ENCODE data around the gene LPXN.
A peak's percentile ranks its signal among the peaks of the same experiment; 100 is the strongest.

LPXN gene

GRCh38 chr11:58564231-58564630 is 11.4 kb downstream of the LPXN start:
- TF ChIP-seq, protein P1, sequence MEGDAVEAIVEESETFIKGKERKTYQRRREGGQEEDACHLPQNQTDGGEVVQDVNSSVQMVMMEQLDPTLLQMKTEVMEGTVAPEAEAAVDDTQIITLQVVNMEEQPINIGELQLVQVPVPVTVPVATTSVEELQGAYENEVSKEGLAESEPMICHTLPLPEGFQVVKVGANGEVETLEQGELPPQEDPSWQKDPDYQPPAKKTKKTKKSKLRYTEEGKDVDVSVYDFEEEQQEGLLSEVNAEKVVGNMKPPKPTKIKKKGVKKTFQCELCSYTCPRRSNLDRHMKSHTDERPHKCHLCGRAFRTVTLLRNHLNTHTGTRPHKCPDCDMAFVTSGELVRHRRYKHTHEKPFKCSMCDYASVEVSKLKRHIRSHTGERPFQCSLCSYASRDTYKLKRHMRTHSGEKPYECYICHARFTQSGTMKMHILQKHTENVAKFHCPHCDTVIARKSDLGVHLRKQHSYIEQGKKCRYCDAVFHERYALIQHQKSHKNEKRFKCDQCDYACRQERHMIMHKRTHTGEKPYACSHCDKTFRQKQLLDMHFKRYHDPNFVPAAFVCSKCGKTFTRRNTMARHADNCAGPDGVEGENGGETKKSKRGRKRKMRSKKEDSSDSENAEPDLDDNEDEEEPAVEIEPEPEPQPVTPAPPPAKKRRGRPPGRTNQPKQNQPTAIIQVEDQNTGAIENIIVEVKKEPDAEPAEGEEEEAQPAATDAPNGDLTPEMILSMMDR (IDR thresholded peaks at IDR 0.05) = no peak
- intact Hi-C loops (cut with DNase I; ENCODE audit: low total_unique reads) = no loop called here
- H3K27me3 ChIP-seq = no peaks in the 10 kb centered on the region
- DNase-seq = no peak
- peaks cover 0 to 52% (median 5%) of the 10 kb centered on the region in 4 donors for H3K4me1 ChIP-seq
- no peaks in the 10 kb centered on the region for H3K9me3 ChIP-seq
- no peak overlapping the region for H3K4me3 ChIP-seq
- peaks cover 12 to 27% (median 20%) of the 10 kb centered on the region in 3 donors for H3K36me3 ChIP-seq
- H3K27ac ChIP-seq = peak overlapping the region; percentile 5 to 67

DNA sequence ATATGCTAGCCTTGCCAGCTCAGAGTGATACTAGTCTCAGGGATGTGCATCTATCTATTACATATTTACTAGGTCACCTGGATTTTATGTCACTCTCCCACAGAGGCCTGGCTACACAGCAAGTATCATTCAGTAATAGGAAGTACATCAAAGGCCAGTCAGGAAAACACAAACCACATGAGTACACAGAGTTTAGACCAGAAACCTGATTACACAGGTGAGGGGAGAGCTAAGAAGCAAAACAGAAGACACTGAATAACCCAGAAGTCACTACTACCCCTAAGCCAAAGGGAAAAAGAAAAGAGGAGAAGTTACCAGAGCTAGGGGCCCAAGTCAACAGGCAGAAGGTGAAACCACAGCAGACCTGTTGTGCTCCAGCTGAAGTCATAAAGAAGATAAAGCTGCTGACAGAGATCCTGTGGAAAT is 13.3 kb downstream of the LPXN start:
- no peak for DNase-seq
- H3K27ac ChIP-seq = peak overlapping the region; percentile 11 to 67

DNA sequence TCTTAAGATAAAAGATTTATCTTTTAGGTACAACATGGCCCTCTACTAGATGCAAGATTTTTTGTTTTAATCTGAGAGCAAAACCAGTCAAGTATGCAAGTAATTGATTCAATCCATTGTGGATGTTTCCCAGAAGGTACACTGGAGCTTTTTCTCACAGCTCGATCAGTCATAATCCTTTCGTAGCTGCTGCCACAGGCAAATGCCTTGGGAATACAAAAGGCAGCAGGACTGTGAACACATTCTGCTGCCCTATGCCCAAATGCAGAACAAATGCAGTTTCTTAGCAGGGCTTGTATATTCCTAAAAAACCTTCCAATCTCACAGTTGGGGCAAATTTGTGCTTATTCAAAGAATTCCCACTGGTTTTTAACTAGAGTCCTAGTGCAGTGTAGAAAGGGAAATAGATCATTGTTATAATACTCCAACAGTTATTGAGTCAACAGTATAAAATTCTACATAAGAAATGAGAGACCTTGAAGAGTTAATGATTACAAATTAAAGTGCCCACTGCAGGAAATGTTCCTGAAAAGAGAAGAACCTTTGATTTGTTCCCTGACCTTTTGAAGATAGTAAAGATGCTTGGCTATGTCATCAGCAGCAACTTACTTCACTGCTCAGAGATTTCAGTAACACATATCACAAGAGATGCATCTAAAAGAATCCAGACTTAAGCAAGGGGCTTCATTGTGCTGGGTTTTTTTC is 14.1 kb downstream of the LPXN start:
- Histone ChIP-seq H3K27ac (peak overlapping the region; percentile 11 to 67), H3K27me3 (no peaks in the 10 kb centered on the region), H3K4me3 (no peak overlapping the region), H3K9me3 (no peaks in the 10 kb centered on the region), H3K4me1 (peaks cover 0 to 47% (median 5%) of the 10 kb centered on the region in 4 donors), H3K36me3 (peaks cover 0 to 18% (median 16%) of the 10 kb centered on the region in 3 donors)
- TF ChIP-seq, protein P1 (IDR thresholded peaks at IDR 0.05) = no peak
- DNase-seq = no peak
- intact Hi-C loops (cut with DNase I; ENCODE audit: low total_unique reads) = no loop called here

More for the DNA sequence above, 13.3 kb downstream of the LPXN start:
- intact Hi-C loops (cut with DNase I; ENCODE audit: low total_unique reads) = no loop called here
- Histone ChIP-seq H3K4me1 (peaks cover 0 to 47% (median 5%) of the 10 kb centered on the region in 4 donors), H3K9me3 (no peaks in the 10 kb centered on the region), H3K27me3 (no peaks in the 10 kb centered on the region), H3K4me3 (no peak overlapping the region), H3K36me3 (peaks cover 0 to 18% (median 16%) of the 10 kb centered on the region in 3 donors)
- TF ChIP-seq, protein P1 (IDR thresholded peaks at IDR 0.05) = no peak

GRCh38 chr11:58560842-58561241 is 14.8 kb downstream of the LPXN start:
- H3K4me3 ChIP-seq = no peak overlapping the region
- TF ChIP-seq, protein P1 (IDR thresholded peaks at IDR 0.05) = no peak
- no peaks in the 10 kb centered on the region for H3K27me3 ChIP-seq
- intact Hi-C loops (cut with DNase I; ENCODE audit: low total_unique reads) = no loop called here
- peaks cover 0 to 18% (median 16%) of the 10 kb centered on the region in 3 donors for H3K36me3 ChIP-seq
- DNase-seq = no peak
- no peaks in the 10 kb centered on the region for H3K9me3 ChIP-seq
- peak overlapping the region in 1 of 2 donors; percentile 67 for H3K27ac ChIP-seq
- peaks cover 0 to 49% (median 5%) of the 10 kb centered on the region in 4 donors for H3K4me1 ChIP-seq

DNA sequence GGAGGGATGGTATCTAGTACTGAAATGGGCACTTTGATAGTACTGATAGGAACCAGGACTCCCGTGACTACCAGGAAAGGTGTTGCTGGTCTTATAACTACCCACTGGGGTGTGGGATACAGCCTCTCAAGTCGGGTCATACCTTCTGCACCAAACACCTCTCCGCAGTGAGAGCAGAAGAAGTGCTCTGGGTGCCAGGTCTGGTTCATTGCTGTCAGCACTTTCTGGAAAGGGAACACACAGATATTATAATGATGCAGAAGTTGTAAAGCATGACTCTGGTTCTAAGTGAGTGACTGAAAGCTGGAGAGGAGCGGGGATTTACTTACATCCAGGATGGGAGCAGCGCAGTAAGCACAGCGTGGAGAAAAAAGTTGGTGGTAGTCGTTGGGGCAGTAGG is 26.0 kb downstream of the LPXN start:
- no peak for DNase-seq
- peaks cover 91 to 100% (median 94%) of the 10 kb centered on the region in 3 donors for H3K36me3 ChIP-seq
- no peak overlapping the region for H3K27ac ChIP-seq

More for the DNA sequence above, 26.0 kb downstream of the LPXN start:
- Histone ChIP-seq H3K4me3 (no peak overlapping the region), H3K9me3 (no peaks in the 10 kb centered on the region), H3K27me3 (no peaks in the 10 kb centered on the region), H3K4me1 (no peaks in the 10 kb centered on the region)
- intact Hi-C loops (cut with DNase I; ENCODE audit: low total_unique reads) = no loop called here
- TF ChIP-seq, protein P1 (IDR thresholded peaks at IDR 0.05) = no peak
